ENCODE measurements around the gene TJP2.
"Not testable (repeated sequence)": the region's sequence is repeated elsewhere in the genome, so short reads cannot be mapped to it uniquely, and the experiment has no call there.

The TJP2 gene

DNA sequence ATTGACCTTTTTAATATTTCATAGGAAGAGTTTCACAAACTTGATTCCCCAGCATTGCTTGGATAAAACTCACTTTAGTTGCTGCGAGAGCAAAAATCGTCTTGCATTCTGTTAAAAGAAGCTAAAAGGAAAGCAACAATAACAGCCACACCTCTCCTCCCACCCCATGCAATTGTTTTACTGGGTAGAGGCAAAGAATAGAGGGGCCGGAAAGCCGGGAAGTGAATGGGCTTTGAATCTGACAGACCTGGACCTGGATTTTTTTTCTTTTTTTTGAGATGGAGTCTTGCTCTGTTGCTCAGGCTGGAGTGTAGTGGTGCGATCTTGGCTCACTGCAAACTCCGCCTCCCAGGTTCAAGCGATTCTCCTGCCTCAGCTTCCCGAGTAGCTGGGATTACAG lies 9.5 kb upstream of the TJP2 start:
- not testable (repeated sequence) for DNase-seq

DNA sequence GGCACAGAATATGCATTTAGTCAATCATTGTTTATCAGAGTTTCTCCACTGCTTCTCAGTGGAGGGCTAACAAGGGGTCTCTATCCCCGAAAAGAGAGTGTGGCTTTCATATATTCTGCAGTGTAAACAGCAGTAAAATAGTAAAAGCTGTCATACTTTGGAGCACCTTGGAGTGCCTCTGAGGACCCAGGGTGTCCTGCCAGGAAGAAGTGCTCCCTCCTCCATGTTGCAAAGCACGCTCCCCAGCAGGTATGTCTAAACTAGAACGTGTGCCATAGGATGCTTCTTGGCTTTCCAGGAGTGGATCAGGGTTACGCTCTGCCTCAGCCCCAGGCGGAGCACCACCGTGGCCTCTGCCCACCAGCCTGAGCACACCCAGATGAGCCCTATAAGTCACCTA lies 8.5 kb upstream of the TJP2 start:
- DNase-seq = no peak

DNA sequence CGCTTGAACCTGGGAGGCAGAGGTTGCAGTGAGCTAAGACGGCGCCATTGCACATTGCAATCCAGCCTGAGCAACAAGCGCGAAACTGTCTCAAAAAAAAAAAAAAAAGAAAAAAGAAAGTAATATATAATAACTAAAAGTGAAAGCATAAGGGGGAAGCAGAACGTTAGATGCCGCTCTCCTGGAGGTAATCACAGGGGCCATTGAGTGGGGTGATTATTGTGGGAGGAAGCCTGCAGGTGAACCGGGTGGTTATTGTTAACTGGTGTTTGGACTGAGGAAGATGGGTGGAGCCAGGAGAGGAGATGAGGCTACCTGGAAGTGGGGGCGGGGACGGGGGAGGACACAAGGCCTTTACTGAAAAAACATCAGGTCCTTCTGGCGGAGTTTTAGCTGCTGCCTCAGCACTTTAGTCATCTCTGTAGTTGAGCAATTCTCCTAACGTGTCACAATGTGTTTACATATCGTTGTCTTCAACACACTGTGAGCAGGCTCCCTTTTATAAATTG lies 5.3 kb upstream of the TJP2 start:
- peak; percentile 86 for DNase-seq

DNA sequence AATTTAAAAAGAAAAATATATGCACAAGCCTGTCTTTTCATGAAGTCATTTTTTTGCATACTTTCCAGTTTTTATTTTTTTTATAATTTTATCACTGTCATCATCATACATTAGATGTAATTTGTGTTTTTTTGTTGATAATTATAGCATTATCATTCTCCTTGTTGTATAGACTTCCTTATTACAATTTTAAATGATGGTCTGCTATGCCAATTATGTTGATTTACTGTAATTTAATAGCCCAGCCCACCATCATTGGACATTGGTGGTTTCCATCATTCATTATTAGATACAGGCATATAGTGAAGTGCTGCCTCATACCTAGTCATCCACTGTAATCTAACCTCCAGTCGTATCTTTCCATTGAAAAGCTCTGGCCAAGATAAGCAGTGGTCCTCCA lies 3.8 kb upstream of the TJP2 start:
- no peak for DNase-seq

DNA sequence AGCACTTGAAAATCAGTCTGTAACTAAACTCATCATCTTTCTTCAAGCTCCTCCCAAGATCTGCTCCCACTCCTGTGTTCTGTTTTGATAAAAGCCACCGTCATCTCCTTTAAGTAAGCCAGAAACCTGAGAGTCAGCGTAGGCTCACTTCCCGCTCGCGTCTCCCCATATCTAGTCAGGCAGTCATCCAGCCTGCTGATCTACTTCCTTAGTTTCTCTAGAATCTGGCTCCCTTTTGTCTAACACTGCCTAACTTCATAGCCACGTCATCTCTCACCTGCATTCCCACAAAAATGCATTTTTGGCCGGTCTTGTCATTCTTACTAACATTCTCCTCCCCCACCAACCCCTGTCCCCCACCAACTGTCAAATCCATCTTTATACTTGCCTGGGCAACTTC lies 3.0 kb upstream of the TJP2 start:
- peak; percentile 75 for DNase-seq

DNA sequence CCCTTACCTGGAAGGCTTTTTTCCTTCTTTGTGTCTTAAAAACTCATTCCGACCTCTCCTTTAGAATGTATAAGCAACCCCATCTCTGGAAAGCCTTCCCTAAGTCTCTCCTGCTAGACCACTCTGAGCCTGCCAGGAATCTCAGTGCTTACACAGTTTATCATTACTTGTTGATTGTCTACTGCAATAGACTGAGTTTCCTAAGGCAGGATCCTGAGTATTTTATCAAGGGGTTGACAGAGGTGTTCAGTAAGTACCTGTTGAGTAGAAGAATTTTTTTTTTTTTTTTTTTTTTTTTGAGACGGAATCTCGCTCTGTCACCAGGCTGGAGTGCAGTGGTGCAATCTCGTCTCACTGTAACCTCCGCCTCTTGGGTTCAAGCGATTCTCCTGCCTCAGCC lies 2.6 kb upstream of the TJP2 start:
- DNase-seq = no peak

DNA sequence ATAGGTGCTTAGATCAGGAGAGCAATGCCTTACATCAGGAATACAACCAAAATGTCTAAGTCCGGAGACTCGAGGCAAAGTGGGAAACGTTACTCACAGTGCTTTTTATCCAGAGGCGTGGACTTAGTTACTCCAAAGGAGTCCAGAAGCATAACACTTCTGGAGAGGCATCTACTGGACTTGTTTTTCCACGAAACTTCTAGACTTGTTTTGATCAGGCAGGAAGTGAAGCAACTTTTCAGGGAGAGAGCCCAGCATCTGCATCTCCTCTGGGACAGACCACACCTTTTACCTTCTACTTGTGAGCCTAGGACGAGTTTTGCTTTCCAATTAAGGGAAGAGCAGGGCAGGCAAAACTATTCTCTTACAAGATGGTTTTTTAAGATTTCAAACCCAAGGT lies 1.2 kb upstream of the TJP2 start:
- DNase-seq = no peak

DNA sequence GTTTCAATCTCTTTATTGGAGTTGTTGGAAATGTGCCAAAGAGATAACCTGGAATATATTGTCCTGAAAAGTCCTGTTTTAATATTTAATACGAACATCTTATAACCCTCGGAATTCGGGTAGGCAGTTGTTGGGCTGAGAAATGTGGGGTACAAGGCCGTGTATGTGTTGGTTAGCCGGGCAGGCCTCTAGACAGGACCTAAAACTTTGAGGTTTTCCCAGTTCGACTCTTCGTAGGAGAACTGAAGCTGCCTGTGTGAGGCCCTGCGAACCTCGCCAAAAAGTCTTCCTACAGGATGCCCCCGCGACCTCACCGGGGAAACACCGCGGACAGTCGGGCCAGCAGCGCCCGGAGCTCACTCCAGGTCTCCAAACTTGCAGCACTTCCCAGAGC lies 583 bp upstream of the TJP2 start:
- DNase-seq = no peak

DNA sequence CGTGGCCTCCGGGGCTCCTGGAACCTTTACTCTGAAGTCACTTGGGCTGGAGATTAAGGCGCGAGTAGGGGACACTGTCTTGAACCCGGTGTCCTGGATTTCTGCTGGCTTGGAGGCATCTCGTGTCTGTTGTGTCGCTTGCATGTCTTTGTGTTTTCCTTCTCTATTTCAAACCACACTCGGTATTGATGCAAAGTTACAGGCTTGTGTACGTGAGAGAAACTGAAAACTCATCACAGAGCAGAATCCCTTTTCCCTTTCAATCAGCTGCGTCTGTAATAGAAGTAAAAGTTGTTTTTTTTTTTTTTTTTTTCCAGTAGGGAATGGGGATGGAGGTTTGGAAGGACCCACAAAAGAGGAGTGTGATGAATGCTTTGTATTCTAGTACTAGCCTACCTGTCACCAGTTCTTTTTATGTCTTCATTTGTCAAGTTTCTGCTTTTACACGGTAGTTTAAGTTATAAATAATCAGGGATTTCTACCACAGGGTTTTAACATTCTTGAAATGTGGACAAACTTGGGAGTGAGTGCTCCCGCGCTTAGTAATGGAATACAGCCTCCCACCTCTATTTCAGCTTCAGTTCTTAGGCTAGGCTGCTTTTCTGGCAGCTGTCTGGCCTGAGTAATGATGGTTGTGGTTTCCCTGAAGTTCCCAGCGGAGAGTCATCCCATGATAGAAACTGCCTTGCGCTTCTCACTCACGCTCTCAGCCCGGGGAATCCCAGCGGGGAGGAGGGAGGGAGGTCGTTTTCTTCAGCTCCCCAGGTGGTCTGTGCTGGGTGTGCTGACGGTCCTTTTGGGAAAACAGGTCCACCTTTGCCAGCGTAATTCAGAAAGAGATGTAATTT lies 763 bp downstream of the TJP2 start:
- DNase-seq = peak; percentile 95

DNA sequence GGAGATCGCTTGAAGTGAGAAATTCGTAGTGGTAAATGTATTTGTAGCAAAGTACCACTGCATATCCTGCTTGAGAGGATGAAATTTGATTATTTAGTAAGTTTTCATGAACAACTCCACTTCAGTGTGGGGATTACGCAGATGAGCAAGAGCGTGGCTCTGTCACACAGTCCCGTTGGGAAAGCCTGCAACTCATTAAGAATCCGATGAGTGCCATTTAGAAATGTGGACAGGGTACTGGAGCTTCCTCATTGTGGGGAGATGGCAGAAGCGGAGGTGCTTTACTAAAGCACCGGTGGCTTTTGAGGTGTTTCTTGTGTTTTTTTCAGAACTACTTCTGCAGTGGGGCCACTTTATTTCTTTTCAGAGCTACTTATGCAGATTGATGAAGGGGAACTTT lies 1.4 kb downstream of the TJP2 start:
- peak; percentile 83 for DNase-seq

DNA sequence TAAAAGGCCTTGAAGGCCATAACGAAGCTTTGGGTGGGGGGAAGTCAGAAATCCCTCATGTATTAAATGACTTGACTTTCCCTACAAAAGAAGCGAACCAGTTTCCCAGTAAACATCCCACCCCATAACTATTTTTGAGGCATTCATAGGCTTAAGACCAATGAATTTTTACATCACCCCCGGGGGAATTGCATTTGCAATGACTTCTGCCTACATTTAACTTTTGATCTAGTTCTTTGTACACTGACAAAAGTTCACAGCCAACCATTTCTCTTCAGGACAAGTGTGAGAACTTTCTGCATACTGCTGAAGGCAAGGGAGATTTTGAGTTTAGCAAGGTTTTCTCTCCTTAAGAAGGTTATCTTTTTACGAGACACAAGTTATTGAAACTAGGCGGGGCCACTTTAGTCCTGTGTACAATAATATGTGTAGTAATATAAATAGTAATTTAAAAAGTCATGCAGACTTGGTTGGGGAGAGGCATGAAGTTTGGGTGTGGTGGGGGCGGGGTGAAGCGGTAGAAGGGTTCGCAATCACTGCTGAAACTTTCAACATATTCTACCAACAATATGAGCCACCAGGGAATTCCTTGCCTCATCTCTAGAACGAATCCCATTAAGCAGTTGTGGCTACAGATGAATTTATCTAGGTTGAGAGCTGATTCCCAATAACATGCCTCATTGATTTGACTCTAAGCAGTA lies 2.5 kb downstream of the TJP2 start:
- peak; percentile 29 for DNase-seq

DNA sequence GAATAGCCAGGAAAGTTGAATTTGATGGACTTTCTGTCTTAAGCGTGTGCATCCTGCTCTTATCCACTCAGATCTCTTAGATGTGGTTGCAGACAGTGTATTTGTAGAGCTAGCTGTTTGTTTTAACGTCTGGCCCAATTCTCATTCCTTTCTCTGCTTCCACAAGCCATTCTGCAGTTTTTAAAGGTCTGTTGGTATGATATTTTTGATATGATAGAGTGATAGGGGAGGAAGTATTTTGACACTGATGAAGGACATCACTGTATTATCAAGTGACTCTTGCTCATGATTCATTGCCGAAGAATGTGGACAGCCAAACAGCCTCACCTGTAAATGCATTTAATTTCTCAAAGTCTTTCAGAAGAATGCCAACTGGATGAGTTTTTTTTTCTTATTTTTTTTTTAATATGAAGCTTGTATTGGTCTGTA lies 4.5 kb downstream of the TJP2 start:
- DNase-seq = no peak

DNA sequence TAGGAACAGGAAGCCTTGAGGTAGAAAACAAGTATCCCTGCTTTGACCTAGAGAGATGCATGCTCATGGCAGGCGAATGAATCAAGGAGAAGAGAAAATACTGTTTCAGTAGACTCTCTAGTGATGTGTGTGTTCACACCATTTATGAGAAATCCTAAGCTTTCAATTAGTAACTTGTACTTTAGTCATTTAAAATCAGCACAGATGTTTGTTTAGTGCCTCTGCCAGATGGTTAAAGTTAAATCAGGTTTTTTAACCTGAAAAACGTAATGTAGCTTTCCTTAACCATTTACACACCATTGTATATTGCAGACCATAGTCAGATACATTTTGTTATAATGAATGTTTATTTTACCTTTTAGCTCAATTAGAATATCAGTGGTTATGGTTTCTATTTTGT lies 5.0 kb downstream of the TJP2 start:
- no peak for DNase-seq

DNA sequence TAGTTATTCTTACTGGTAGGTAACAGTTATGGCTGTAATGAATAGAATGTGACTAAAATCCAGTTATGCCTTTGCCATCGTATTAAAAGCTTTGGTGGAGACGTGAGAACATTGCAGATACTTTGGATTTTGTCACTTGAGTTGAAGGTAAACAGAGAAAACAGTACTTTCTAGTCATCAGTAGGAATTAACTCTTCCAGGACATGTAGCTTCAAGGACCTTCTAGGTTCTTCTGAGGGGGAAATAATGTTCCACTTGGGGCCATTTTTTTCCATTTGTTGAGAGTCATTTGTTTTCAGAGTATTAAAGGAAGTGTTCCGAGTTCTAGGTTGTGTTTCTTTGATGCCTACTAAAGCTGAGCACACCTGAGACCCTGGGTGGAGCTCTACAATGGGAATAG lies 6.1 kb downstream of the TJP2 start:
- no peak for DNase-seq

DNA sequence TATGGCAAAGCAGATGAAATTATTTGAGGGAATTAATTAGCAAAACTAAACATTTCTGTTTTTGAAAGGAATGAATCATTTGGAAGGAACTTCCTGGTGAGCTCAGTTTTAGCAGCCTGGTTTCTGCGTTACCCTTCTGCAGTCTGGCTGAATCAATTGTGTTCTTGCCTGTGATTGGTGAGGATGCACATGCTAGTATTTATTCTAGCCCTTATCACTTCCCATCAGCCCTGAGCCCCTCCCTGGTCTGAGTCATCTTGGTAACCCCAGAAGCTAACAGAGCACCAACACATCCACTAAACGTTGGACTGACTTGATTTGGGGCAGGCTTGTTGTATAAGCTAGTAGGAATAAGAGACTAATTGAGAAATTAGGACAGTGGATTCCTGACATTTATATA lies 6.6 kb downstream of the TJP2 start:
- DNase-seq = peak; percentile 75

DNA sequence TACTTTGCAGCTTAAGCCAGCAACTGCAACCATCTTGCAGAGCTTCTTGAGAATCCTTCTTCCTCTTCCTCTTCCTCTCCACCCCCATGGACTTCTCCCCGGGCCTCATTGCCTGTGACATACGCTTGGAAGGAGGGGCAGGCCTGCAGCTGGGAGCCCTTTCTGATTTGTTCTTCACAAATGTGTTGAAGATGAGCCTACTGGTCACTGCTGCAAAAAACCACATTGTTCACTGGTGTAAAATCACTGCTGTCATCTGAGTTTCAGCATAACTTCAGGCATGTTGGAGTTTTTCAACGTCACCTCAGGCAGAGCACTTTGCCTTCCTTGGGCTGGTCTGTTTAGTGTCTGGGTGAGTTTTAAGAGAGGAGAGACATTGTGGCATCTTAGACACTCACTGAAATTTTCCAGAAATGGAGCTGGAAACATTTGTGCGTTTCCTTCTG lies 7.9 kb downstream of the TJP2 start:
- DNase-seq = peak; percentile 67

DNA sequence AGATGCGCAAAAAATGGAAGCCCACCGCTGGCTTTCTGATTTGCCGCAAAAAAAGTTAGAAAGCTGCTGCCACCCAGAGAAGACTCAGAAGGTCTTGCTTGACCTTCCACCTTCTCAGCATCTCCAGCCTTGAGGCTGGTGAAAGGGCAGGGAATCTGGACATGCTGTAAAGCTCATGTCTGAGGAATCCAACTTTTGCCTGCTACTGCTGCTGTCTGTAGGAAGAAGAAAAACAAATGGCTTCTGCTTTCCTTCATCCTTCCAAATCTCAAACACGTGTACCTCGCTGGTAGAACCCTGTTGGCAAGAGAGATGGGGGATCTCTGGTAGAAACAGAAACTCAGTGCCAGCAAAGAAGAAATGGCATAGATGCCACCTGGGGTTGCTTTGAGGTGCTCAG lies 10.2 kb downstream of the TJP2 start:
- DNase-seq = no peak

DNA sequence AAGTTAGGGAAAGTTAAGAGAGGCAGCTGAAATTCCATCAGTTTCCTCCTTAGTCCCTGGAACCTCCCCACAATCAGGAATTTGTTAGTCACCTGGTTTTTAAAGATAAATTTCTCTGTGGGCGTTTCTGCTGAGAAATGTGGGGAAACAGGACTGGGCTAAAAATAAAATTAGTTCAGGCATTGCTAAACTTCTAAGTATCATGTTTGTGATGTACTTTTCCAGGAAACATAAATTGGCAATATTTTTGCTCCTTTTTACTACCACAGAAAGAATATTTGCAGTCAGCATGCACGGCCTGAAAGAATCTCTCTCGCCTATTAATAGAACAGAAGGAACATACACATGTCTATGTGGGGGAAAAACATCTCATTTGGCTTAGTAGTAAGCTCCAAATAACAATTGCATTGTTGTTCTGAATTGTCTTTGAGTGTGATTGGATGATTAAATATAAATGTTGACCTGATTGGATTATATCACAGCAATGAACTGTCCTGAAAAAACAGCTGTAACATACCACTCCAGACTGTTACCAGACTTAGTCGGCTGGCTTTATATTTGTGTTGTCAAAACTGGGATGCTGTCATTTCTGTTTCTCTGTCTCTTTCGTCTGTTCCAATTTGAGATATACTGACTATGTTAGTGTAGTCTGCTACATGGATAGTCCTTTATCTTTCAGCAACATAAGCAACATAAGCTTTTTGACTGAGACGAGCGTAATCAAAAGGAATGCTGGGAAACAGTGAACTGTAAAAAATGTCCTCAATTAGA lies 12.9 kb downstream of the TJP2 start:
- DNase-seq = peak; percentile 33

DNA sequence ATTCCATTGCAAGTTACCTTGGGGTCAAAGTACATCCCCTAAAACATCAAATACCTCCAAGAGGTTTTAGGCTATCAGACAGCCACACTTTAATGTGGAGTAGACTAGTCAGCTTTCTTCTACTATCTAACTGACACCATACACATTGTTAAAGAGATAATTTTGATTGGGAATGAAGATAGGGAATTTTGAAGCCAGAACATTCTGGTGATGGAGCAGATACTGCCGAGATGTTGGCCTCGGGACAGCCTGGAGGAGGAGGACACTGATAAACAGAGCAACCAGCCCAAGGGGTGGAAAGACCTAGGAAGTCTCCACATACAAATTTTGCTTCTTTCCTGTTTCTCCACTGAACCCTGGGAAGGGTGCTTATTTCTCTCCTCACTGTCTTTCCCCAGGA lies 14.9 kb downstream of the TJP2 start:
- no peak for DNase-seq

DNA sequence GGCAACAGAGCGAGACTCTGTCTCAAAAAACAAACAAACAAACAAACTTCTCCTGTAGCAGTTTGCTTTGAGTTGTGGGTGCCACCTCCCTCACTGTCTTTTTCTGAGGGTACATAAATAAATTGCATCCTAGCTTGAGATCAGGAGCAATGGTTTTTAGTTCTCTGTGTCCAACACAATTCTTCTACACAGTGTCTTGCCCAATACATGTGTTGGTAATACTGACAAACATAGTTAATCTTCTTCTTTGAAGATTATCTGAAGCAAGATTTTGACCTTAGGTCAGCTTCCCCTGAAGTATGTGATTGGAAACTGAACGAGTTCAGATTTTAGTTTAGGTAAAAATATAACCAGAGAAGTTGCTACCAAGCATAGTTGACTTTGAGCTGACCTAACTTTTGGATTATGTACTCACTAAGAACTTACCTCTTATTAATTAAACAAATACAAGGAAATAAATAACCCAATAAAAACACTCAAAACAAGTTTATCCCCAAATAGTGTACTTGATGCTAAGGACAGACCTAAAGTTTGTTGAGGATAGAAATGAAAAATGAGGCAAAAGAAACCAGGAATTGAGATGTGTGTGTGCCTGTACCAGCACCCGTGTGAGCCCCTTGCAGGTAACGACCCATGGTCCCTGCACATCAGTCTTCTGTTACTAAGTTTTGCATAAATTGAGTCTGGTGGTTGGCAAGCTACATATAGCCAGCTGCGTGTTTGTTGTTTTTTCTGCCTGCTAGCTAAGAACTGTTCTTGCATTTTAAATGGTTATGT lies 16.2 kb downstream of the TJP2 start:
- no peak for DNase-seq

DNA sequence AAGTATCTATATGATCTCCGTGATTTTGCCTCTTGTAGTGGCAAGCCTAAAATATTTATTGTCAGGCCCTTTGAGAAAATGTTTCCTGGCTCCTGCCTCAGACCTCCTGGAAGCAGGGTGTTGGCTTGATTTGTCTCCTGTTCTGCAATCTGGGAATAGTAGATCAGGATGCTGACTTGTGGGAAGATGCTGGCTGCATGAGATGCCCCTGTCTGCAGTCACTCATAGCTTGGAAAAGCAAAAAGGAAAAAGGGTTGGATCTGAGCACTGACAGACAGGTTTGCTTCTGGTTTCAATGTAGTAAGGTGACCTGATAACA lies 16.7 kb downstream of the TJP2 start:
- no peak for DNase-seq

DNA sequence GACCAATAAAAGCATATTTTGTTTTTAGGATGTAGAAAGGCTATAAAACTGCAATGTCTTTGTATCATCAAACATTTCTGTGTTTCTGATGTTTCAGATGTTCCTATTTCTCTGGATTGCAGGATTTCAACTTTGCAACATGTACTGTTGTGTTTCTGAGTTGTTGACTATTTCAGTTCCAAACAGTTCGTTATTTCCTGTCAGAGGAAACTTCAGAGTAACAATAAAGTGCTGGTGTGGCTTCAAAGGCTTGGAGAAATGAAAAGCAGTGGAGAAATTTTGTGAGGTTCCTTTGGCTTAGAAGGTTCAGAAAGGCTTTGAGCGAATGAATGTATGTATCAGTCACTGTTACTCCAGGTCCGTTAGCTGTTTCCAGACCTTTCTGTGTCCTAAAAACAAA lies 17.2 kb downstream of the TJP2 start:
- DNase-seq = no peak

DNA sequence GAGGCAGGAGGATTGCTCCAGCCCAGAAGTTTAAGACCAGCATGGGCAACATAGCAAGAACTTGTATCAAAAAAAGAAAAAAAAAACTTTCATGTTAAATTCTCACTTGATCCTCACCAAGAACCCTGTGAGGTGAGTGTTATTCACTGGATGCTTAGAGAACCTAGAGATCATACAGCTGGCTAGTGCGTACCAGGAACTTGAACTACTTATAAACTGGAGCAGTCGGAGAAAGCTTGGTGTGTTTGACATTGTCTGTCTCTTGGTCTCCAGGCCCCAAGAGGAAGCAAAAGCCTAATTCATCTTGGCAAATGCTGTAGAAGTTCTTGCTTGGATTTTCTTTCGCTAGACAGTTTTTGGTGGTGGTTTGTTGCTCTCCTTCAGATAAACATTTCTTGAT lies 18.1 kb downstream of the TJP2 start:
- DNase-seq = no peak
